GM06990 (cell line): ENCODE measurements around the gene RESP18.

Experiments
- DNase-seq: peaks from one replicate; pipeline ENCODE4 v3.0.0-alpha.2; 2011; ENCODE audit not compliant: insufficient read length; ENCODE audit errors: extremely low read depth
- H3K27me3 ChIP-seq: replicated peaks from 2 replicates; pipeline ENCODE4 v1.6.0; 2011; ENCODE audit warnings: low read length; ENCODE audit not compliant: control insufficient read depth, insufficient read depth
- H3K36me3 ChIP-seq: 2 replicates; pipeline ENCODE4 v1.5.1; 2011; ENCODE audit warnings: low read length; ENCODE audit not compliant: control insufficient read depth, insufficient read depth
- H3K4me3 ChIP-seq: replicated peaks from 2 replicates; pipeline ENCODE4 v1.5.1; 2011; ENCODE audit warnings: low read depth, mild to moderate bottlenecking, control low read depth, low read length
- CTCF ChIP-seq: IDR thresholded peaks from 2 replicates; pipeline ENCODE4 v1.5.1; 2011; ENCODE audit warnings: low read length, control low read depth, mild to moderate bottlenecking, inconsistent platforms; ENCODE audit not compliant: insufficient read depth, poor library complexity, severe bottlenecking

Gene RESP18

DNA sequence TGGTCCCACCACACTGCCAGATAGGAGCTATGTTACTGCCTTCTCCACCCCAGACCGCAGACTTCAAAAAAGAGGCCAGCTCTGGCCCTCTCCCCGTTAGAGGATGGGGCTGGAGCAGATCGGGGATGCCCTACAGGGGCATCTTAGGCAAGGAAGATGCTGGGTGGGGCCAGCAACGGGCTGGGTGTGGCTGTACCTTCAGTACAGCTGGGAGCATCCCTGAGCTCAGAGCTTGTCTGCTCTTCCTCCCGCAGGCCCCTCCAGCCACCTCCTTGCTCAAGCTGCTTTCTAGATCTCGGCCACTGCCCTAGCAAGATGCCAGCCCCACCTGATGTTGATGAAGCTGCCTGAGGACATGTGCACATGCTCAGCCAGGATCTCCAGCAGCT, 33.2 kb downstream of the RESP18 start:
- DNase-seq: no peak
- Histone ChIP-seq H3K4me3 (no peak overlapping the region), H3K36me3 (no peaks in the 10 kb centered on the region), H3K27me3 (peaks cover 3% of the 10 kb centered on the region)
- no peak for TF ChIP-seq CTCF

GRCh38 chr2:219298759-219299371, 33.7 kb downstream of the RESP18 start:
- peak; percentile 69 for DNase-seq
- Histone ChIP-seq H3K36me3 (no peaks in the 10 kb centered on the region), H3K4me3 (no peak overlapping the region), H3K27me3 (peaks cover 3% of the 10 kb centered on the region)
- TF ChIP-seq CTCF: peak; percentile 99

DNA sequence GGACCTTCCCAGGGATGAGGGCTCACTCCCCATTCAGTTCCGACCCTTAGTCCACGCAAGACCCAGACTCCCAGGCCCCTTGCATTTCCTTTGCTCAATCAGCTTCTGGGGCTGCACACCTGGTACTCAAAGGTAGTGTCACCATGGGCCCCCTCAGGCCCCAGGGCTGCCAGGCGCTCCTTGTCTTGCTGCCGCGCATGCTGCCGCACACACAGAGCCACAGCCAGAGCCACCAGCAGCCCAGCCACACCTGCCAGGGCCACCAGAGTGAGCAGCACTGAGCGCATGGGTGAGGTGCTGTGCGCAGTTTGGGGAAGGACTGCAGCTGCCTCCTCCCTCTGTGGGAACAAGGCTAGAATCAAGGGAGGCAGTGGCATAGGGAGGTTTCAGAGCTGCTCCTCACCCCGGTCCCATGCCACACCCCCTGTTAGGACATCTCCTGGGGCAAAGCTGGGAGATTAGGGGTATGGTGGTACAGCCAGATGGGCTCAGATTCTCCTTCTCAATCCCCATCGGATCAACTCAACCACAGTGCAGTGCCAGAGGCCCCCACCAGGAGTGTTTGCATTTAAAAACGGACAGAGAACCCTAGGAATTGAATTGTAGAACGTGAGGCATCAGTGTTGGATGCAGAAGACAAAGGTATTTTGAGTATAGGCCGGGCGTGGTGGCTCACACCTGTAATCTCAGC, 34.6 kb downstream of the RESP18 start:
- Histone ChIP-seq H3K4me3 (no peak overlapping the region), H3K36me3 (no peaks in the 10 kb centered on the region), H3K27me3 (peaks cover 3% of the 10 kb centered on the region)
- DNase-seq: no peak
- no peak for TF ChIP-seq CTCF

DNA sequence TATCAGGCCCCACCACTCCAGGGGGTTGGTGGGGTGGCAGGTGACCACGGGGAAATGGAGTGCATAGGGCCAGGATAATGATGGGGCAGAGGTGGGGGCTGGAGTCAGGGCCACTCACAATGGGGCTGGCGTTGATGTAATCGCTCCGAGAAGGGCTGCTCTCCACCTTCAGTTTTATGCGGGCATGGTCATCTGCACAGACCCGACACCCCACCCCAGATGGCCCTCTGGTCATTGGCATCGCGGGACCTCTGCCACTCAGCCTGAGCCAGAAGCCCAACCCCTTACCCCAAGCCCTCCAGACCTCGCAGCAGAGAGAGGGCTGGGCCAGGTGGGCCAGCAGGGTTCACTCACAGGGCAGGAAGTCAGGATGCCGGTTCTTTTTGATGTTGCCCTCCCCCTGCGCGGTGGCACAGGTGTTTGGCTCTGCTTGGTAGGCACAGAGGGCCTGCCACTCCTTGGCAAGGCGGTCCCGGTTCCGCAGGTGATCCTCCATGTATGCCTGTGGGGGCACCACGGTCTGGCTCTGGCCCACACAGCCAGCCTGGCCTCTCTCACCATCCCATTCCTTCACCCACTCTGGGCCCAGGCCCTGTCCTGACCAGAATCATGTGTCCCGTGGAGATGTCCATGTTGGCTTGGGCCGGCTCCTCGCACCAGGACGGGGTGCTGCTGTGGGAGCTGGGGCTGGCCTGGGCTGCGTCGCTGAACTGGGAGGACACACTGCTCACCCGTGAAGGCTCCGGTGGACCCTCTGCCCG, 35.7 kb downstream of the RESP18 start:
- no peak for DNase-seq
- H3K36me3 ChIP-seq: no peaks in the 10 kb centered on the region
- TF ChIP-seq CTCF: no peak
- no peak overlapping the region for H3K4me3 ChIP-seq
- peaks cover 3% of the 10 kb centered on the region for H3K27me3 ChIP-seq

- Histone ChIP-seq H3K27me3 (peaks cover 3% of the 10 kb centered on the region; the same call in 1 of the 2 replicates), H3K4me3 (no peak overlapping the region), H3K36me3 (no peaks in the 10 kb centered on the region)
- no peak for DNase-seq
- TF ChIP-seq CTCF: no peak
Observed at GRCh38 chr2:219296142-219296541, 36.4 kb downstream of the RESP18 start.
